Measurements from ENCODE around the gene BAHCC1.

The BAHCC1 gene

GRCh38 chr17:81438007-81438659 lies 42.9 kb downstream of the BAHCC1 start:
- H3K4me2 ChIP-seq (ENCODE audit: low read depth, low read length), result no peak overlapping the region

GRCh38 chr17:81438688-81439087 lies 43.4 kb downstream of the BAHCC1 start:
- DNase-seq, result no peak
- no peaks in the 10 kb centered on the region for H3K9me3 ChIP-seq (replicated peaks; ENCODE audit: insufficient read depth, low read length)
- no peak overlapping the region for H3K4me2 ChIP-seq (ENCODE audit: low read depth, low read length)
- H2AFZ ChIP-seq (ENCODE audit: low read length), result no peak overlapping the region
- H3K9ac ChIP-seq (ENCODE audit: low read length), result no peak overlapping the region
- no peaks in the 10 kb centered on the region for H4K20me1 ChIP-seq (ENCODE audit: insufficient read depth, low read length)
- TF ChIP-seq EZH2 (optimal IDR thresholded peaks at IDR 0.05; ENCODE audit: low read depth, low read length) (no peak), EZH2phosphoT487 (IDR thresholded peaks at IDR 0.05; ENCODE audit: low read length) (no peak), CTCF (IDR thresholded peaks at IDR 0.05; ENCODE audit: low read length) (no peak)
- no peaks in the 10 kb centered on the region for H3F3A ChIP-seq (ENCODE audit: insufficient read depth, low read length)
- H3K27ac ChIP-seq (ENCODE audit: low read length), result no peak overlapping the region
- no peaks in the 10 kb centered on the region for H3K36me3 ChIP-seq (replicated peaks; ENCODE audit: insufficient read depth, low read length)
- no peaks in the 10 kb centered on the region for H3K9me2 ChIP-seq (replicated peaks; ENCODE audit: insufficient read depth, low read length)
- no peak overlapping the region for H3K4me3 ChIP-seq (ENCODE audit: low read length)
- H3K79me2 ChIP-seq (ENCODE audit: low read length), result no peaks in the 10 kb centered on the region
- no peaks in the 10 kb centered on the region for H3K4me1 ChIP-seq (ENCODE audit: low read length)
- peaks cover 94% of the 10 kb centered on the region for H3K27me3 ChIP-seq (replicated peaks; ENCODE audit: insufficient read depth, low read length)

More at GRCh38 chr17:81438007-81438659, 42.9 kb downstream of the BAHCC1 start:
- Histone ChIP-seq H3K36me3 (replicated peaks; ENCODE audit: insufficient read depth, low read length) (no peaks in the 10 kb centered on the region), H4K20me1 (ENCODE audit: insufficient read depth, low read length) (no peaks in the 10 kb centered on the region), H3K27ac (ENCODE audit: low read length) (no peak overlapping the region), H3K4me1 (ENCODE audit: low read length) (no peaks in the 10 kb centered on the region), H3F3A (ENCODE audit: insufficient read depth, low read length) (no peaks in the 10 kb centered on the region), H3K9ac (ENCODE audit: low read length) (no peak overlapping the region), H3K79me2 (ENCODE audit: low read length) (no peaks in the 10 kb centered on the region), H3K27me3 (replicated peaks; ENCODE audit: insufficient read depth, low read length) (peaks cover 94% of the 10 kb centered on the region), H3K9me3 (replicated peaks; ENCODE audit: insufficient read depth, low read length) (no peaks in the 10 kb centered on the region), H3K4me3 (ENCODE audit: low read length) (no peak overlapping the region), H2AFZ (ENCODE audit: low read length) (no peak overlapping the region), H3K9me2 (replicated peaks; ENCODE audit: insufficient read depth, low read length) (no peaks in the 10 kb centered on the region)
- no peak for DNase-seq
- TF ChIP-seq CTCF (IDR thresholded peaks at IDR 0.05; ENCODE audit: low read length), result no peak
- no peak for TF ChIP-seq EZH2phosphoT487 (IDR thresholded peaks at IDR 0.05; ENCODE audit: low read length)
- TF ChIP-seq EZH2 (optimal IDR thresholded peaks at IDR 0.05; ENCODE audit: low read depth, low read length), result no peak

- H4K20me1 ChIP-seq (ENCODE audit: insufficient read depth, low read length), result no peaks in the 10 kb centered on the region
- H3K9me2 ChIP-seq (replicated peaks; ENCODE audit: insufficient read depth, low read length), result no peaks in the 10 kb centered on the region
- H3K27ac ChIP-seq (ENCODE audit: low read length), result no peak overlapping the region
Observed at GRCh38 chr17:81440051-81440471, 44.8 kb downstream of the BAHCC1 start.

More at GRCh38 chr17:81440051-81440471, 44.8 kb downstream of the BAHCC1 start:
- H3K79me2 ChIP-seq (ENCODE audit: low read length), result no peaks in the 10 kb centered on the region
- DNase-seq, result no peak
- H3K27me3 ChIP-seq (replicated peaks; ENCODE audit: insufficient read depth, low read length), result peaks cover 98% of the 10 kb centered on the region
- no peaks in the 10 kb centered on the region for H3F3A ChIP-seq (ENCODE audit: insufficient read depth, low read length)
- no peak overlapping the region for H3K4me3 ChIP-seq (ENCODE audit: low read length)
- no peaks in the 10 kb centered on the region for H3K9me3 ChIP-seq (replicated peaks; ENCODE audit: insufficient read depth, low read length)
- H2AFZ ChIP-seq (ENCODE audit: low read length), result no peak overlapping the region
- no peaks in the 10 kb centered on the region for H3K4me1 ChIP-seq (ENCODE audit: low read length)
- H3K36me3 ChIP-seq (replicated peaks; ENCODE audit: insufficient read depth, low read length), result no peaks in the 10 kb centered on the region
- TF ChIP-seq EZH2 (optimal IDR thresholded peaks at IDR 0.05; ENCODE audit: low read depth, low read length) (no peak), EZH2phosphoT487 (IDR thresholded peaks at IDR 0.05; ENCODE audit: low read length) (no peak), CTCF (IDR thresholded peaks at IDR 0.05; ENCODE audit: low read length) (no peak)
- no peak overlapping the region for H3K4me2 ChIP-seq (ENCODE audit: low read depth, low read length)
- no peak overlapping the region for H3K9ac ChIP-seq (ENCODE audit: low read length)
